PC-3 (cell line): ENCODE results near the gene AGAP5.
"Not testable (repeated sequence)": the region's sequence is repeated elsewhere in the genome, so short reads cannot be mapped to it uniquely, and the experiment has no call there.

Experiments
- EZH2 ChIP-seq: fragments of 300-600 bp; sonication (generic); IDR thresholded peaks from one replicate; pipeline ENCODE4 v1.6.1; 2017; ENCODE audit warnings: antibody characterized with exemption, mild to moderate bottlenecking, low read length; ENCODE audit not compliant: unreplicated experiment
- EZH2phosphoT487 ChIP-seq: fragments of 300-600 bp; sonication (generic); IDR thresholded peaks from 2 replicates; pipeline ENCODE4 v1.6.1; 2018; ENCODE audit warnings: mild to moderate bottlenecking, antibody characterized with exemption, low read length, borderline replicate concordance
- TF ChIP-seq, protein P1 (sequence below): fragments of 300-600 bp; sonication (generic); conservative IDR thresholded peaks from 2 replicates; pipeline ENCODE4 v1.5.1; 2017; ENCODE audit warnings: antibody characterized with exemption, low read depth, mild to moderate bottlenecking, low read length

DNA sequence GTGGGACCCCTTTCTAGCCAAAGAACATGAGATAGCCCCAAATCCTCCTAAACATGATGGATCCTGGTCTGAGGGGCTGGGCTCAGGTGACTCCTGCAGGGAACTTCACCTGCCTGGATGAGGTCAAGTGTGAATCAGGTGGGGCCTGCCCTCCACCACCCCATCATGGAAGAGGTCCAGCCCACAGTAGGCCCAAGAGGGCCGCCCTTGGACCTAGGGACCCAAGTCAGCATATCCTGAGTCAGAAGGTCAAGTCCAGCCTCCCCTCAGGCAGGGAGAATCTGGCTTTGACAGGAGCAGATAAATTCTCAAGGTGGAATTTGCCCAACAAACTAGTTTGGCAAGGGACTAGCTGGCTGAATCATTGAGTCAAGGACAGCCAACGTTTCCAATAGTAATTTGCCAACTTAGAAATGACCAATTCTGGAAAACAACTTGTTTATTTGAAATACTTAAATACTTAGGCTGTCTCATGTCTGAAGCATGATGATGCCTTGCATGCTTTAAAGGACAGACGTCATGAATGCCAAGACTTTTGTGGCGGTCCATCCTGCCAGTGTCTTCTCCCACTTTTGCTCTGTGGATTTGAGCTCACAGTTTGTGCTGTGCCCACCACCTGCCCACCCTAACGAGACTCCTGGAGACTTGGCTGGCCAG lies 31.6 kb downstream of the AGAP5 start:
- TF ChIP-seq, protein P1, sequence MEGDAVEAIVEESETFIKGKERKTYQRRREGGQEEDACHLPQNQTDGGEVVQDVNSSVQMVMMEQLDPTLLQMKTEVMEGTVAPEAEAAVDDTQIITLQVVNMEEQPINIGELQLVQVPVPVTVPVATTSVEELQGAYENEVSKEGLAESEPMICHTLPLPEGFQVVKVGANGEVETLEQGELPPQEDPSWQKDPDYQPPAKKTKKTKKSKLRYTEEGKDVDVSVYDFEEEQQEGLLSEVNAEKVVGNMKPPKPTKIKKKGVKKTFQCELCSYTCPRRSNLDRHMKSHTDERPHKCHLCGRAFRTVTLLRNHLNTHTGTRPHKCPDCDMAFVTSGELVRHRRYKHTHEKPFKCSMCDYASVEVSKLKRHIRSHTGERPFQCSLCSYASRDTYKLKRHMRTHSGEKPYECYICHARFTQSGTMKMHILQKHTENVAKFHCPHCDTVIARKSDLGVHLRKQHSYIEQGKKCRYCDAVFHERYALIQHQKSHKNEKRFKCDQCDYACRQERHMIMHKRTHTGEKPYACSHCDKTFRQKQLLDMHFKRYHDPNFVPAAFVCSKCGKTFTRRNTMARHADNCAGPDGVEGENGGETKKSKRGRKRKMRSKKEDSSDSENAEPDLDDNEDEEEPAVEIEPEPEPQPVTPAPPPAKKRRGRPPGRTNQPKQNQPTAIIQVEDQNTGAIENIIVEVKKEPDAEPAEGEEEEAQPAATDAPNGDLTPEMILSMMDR: not testable (repeated sequence)
- not testable (repeated sequence) for TF ChIP-seq EZH2, EZH2phosphoT487
